ENCODE results near the gene VASN. TPM values are rescaled to one million over a fixed set of nuclear protein-coding genes. Genes with fewer than 3 reads are reported as not detected.

VASN gene
- total and polyA plus RNA-seq, 12 donors: 0.77 to 44.7 (median 21.3) TPM

GRCh38 chr16:4412854-4413253, 41.2 kb downstream of the VASN start:
- no peaks in the 10 kb centered on the region for H3K9me3 ChIP-seq (replicated peaks in 1 of 3)
- no peak overlapping the region for H3K4me3 ChIP-seq
- H3K27ac ChIP-seq: no peak overlapping the region
- WGBS, 4 donors: 90 to 98% (median 95%) methylated on average over 4 of the region's 4 CpGs
- H3K4me1 ChIP-seq (replicated peaks in 1 of 2): peaks cover 7 to 24% of the 10 kb centered on the region in 2 donors
- DNase-seq: no peak
- H3K36me3 ChIP-seq (replicated peaks in 1 of 2): peaks cover 0 to 12% of the 10 kb centered on the region in 2 donors
- intact Hi-C loops (cut with DNase I): no loop called here
- TF ChIP-seq CTCF (IDR thresholded peaks at IDR 0.05): no peak
- TF ChIP-seq POLR2A (IDR thresholded peaks at IDR 0.05): no peak
- H3K27me3 ChIP-seq: no peaks in the 10 kb centered on the region

GRCh38 chr16:4414187-4414917, 42.7 kb downstream of the VASN start:
- Histone ChIP-seq H3K36me3 (replicated peaks in 1 of 2) (peaks cover 0 to 7% of the 10 kb centered on the region in 2 donors), H3K27me3 (no peaks in the 10 kb centered on the region), H3K27ac (no peak overlapping the region), H3K4me3 (no peak overlapping the region), H3K4me1 (replicated peaks in 1 of 2) (peaks cover 13 to 32% of the 10 kb centered on the region in 2 donors), H3K9me3 (replicated peaks in 1 of 3) (no peaks in the 10 kb centered on the region)
- DNase-seq: no peak
- 86 to 91% (median 88%) methylated on average over 7 of the region's 7 CpGs for WGBS, 4 donors
- no peak for TF ChIP-seq CTCF (IDR thresholded peaks at IDR 0.05)
- no peak for TF ChIP-seq POLR2A (IDR thresholded peaks at IDR 0.05)
- intact Hi-C loops (cut with DNase I): no loop called here

- Histone ChIP-seq H3K27ac (peak overlapping the region; percentile 14 to 84 (median 79)), H3K4me1 (replicated peaks in 1 of 2) (peaks cover 19 to 42% of the 10 kb centered on the region in 2 donors), H3K9me3 (replicated peaks in 1 of 3) (no peaks in the 10 kb centered on the region), H3K4me3 (peak overlapping the region; percentile 29 to 93 (median 50)), H3K27me3 (no peaks in the 10 kb centered on the region), H3K36me3 (replicated peaks in 1 of 2) (peaks cover 0 to 7% of the 10 kb centered on the region in 2 donors)
- 2 to 6% (median 2%) methylated on average over 11 to 44 of the region's 44 CpGs for WGBS, 4 donors
- TF ChIP-seq POLR2A (IDR thresholded peaks at IDR 0.05): peak in 1 of 2 donors; percentile 43
- peak in 2 of 6 experiments; percentile 9 to 22 for TF ChIP-seq CTCF (IDR thresholded peaks at IDR 0.05)
- intact Hi-C loops (cut with DNase I): no loop called here
- peak; percentile 44 to 78 (median 60) for DNase-seq
Measured at GRCh38 chr16:4415538-4416199, 44.0 kb downstream of the VASN start.

- TF ChIP-seq POLR2A (IDR thresholded peaks at IDR 0.05) (peak; percentile 55 to 71), CTCF (IDR thresholded peaks at IDR 0.05) (peak in 3 of 6 experiments; percentile 16 to 47 (median 17))
- Histone ChIP-seq H3K9me3 (replicated peaks in 1 of 3) (no peaks in the 10 kb centered on the region), H3K4me3 (peak within 1 kb of the TSS; percentile 29 to 93 (median 50)), H3K36me3 (replicated peaks in 1 of 2) (peaks cover 0 to 7% of the 10 kb centered on the region in 2 donors), H3K27me3 (no peaks in the 10 kb centered on the region), H3K4me1 (replicated peaks in 1 of 2) (peaks cover 19 to 37% of the 10 kb centered on the region in 2 donors), H3K27ac (peak within 1 kb of the TSS; percentile 14 to 84 (median 79))
- intact Hi-C loops (cut with DNase I): no loop called here
- WGBS, 4 donors: 0% methylated on average over 4 to 92 of the region's 92 CpGs
- peak; percentile 94 to 98 (median 96) for DNase-seq
Measured at GRCh38 chr16:4416200-4417032, 44.8 kb downstream of the VASN start, which contains the start of gene CORO7. Gene CORO7 (minus strand): TSS chr16:4416596. CDS start chr16:4416518, 78 bp downstream.
